ENCODE measurements around the gene PIK3R1.

PIK3R1 gene

GRCh38 chr5:68271124-68271523 lies 55.6 kb downstream of the PIK3R1 start:
- no peak for DNase-seq (ENCODE audit: low read depth)

- DNase-seq (ENCODE audit: low read depth): no peak
These were observed 56.7 kb downstream of the PIK3R1 start for GRCh38 chr5:68272289-68272688.

- no peak for DNase-seq (ENCODE audit: low read depth)
These were observed 58.3 kb downstream of the PIK3R1 start for GRCh38 chr5:68273717-68274409.

- no peak for DNase-seq (ENCODE audit: low read depth)
These were observed 59.5 kb downstream of the PIK3R1 start for GRCh38 chr5:68274847-68275651.

- no peak for DNase-seq (ENCODE audit: low read depth)
These were observed 61.2 kb downstream of the PIK3R1 start for GRCh38 chr5:68276740-68277139.

- DNase-seq (ENCODE audit: low read depth): no peak
These were observed 61.9 kb downstream of the PIK3R1 start for GRCh38 chr5:68277431-68277830.

GRCh38 chr5:68279984-68280383 lies 64.4 kb downstream of the PIK3R1 start:
- no peak for DNase-seq (ENCODE audit: low read depth)

GRCh38 chr5:68282001-68282400 lies 66.4 kb downstream of the PIK3R1 start:
- DNase-seq (ENCODE audit: low read depth): no peak

- no peak for DNase-seq (ENCODE audit: low read depth)
These were observed 68.2 kb downstream of the PIK3R1 start for GRCh38 chr5:68283766-68284165.

- no peak for DNase-seq (ENCODE audit: low read depth)
These were observed 69.7 kb downstream of the PIK3R1 start for GRCh38 chr5:68285075-68285840.

- no peak for DNase-seq (ENCODE audit: low read depth)
These were observed 70.5 kb downstream of the PIK3R1 start for GRCh38 chr5:68285851-68286611.

- no peak for DNase-seq (ENCODE audit: low read depth)
These were observed 71.0 kb downstream of the PIK3R1 start for GRCh38 chr5:68286612-68286912.

GRCh38 chr5:68287631-68287975 lies 72.0 kb downstream of the PIK3R1 start:
- no peak for DNase-seq (ENCODE audit: low read depth)

- DNase-seq (ENCODE audit: low read depth): peak; percentile 22
These were observed 72.6 kb downstream of the PIK3R1 start for GRCh38 chr5:68287976-68288706.

- DNase-seq (ENCODE audit: low read depth): no peak
These were observed 73.2 kb downstream of the PIK3R1 start for GRCh38 chr5:68288707-68289134.

GRCh38 chr5:68289498-68289897 lies 73.9 kb downstream of the PIK3R1 start:
- DNase-seq (ENCODE audit: low read depth): no peak

GRCh38 chr5:68290260-68290674 lies 74.7 kb downstream of the PIK3R1 start:
- no peak for DNase-seq (ENCODE audit: low read depth)

- DNase-seq (ENCODE audit: low read depth): no peak
These were observed 75.3 kb downstream of the PIK3R1 start for GRCh38 chr5:68290847-68291246.

GRCh38 chr5:68292316-68292715 lies 76.8 kb downstream of the PIK3R1 start:
- no peak for DNase-seq (ENCODE audit: low read depth)

GRCh38 chr5:68295772-68296171 lies 80.2 kb downstream of the PIK3R1 start:
- no peak for DNase-seq (ENCODE audit: low read depth)

- DNase-seq (ENCODE audit: low read depth): no peak
These were observed 81.3 kb downstream of the PIK3R1 start for GRCh38 chr5:68296895-68297294.

GRCh38 chr5:68297656-68298055 lies 82.1 kb downstream of the PIK3R1 start:
- no peak for DNase-seq (ENCODE audit: low read depth)

Data from stimulated activated CD8-positive, alpha-beta memory T cell treated with anti-CD3 and anti-CD28 coated beads, Interleukin-12 subunit alpha, Interleukin-12 subunit beta, amount 100 ng/mL, for 1 hour (primary cell).